Activated naive CD4-positive, alpha-beta T cell treated with anti-CD3 and anti-CD28 coated beads, Interleukin-2, amount 50 U/mL, for 16 hours (primary cell): ENCODE measurements around the gene SOAT2.
"Not testable (repeated sequence)": the region's sequence is repeated elsewhere in the genome, so short reads cannot be mapped to it uniquely, and the experiment has no call there.

ENCODE experiments used
- DNase-seq: peaks from one replicate; pipeline ENCODE4 v3.0.0-alpha.2; 2020

SOAT2 gene

GRCh38 chr12:53112431-53112830 is 9.1 kb downstream of the SOAT2 start:
- DNase-seq, result not testable (repeated sequence)

- no peak for DNase-seq
These were observed 9.9 kb downstream of the SOAT2 start for GRCh38 chr12:53113136-53113705.

GRCh38 chr12:53113951-53114350 is 10.7 kb downstream of the SOAT2 start:
- no peak for DNase-seq

GRCh38 chr12:53115112-53115890 is 12.0 kb downstream of the SOAT2 start:
- no peak for DNase-seq

GRCh38 chr12:53115891-53116648 is 12.8 kb downstream of the SOAT2 start:
- no peak for DNase-seq

- DNase-seq, result no peak
These were observed 15.5 kb downstream of the SOAT2 start for GRCh38 chr12:53118751-53119300.

- DNase-seq, result no peak
These were observed 17.6 kb downstream of the SOAT2 start for GRCh38 chr12:53120685-53121525.

GRCh38 chr12:53122961-53123468 is 19.7 kb downstream of the SOAT2 start:
- no peak for DNase-seq

- no peak for DNase-seq
These were observed 20.5 kb downstream of the SOAT2 start for GRCh38 chr12:53123578-53124351.

- DNase-seq, result no peak
These were observed 21.1 kb downstream of the SOAT2 start for GRCh38 chr12:53124352-53124723.

GRCh38 chr12:53127169-53127568 is 23.9 kb downstream of the SOAT2 start:
- no peak for DNase-seq

GRCh38 chr12:53128780-53129569 is 25.7 kb downstream of the SOAT2 start:
- no peak for DNase-seq

GRCh38 chr12:53131844-53132243 is 28.6 kb downstream of the SOAT2 start:
- DNase-seq, result no peak

GRCh38 chr12:53133722-53134121 is 30.4 kb downstream of the SOAT2 start:
- DNase-seq, result no peak

- DNase-seq, result no peak
These were observed 40.1 kb downstream of the SOAT2 start for GRCh38 chr12:53143355-53143754.

- no peak for DNase-seq
These were observed 42.3 kb downstream of the SOAT2 start for GRCh38 chr12:53145383-53146260.

- DNase-seq, result no peak
These were observed 43.9 kb downstream of the SOAT2 start for GRCh38 chr12:53147181-53147580.

GRCh38 chr12:53147653-53148052 is 44.4 kb downstream of the SOAT2 start:
- DNase-seq, result no peak

- DNase-seq, result no peak
These were observed 47.8 kb downstream of the SOAT2 start for GRCh38 chr12:53151039-53151438.

- DNase-seq, result no peak
These were observed 49.1 kb downstream of the SOAT2 start for GRCh38 chr12:53152390-53152789.
